Measurements from ENCODE around the gene RFX3.

The RFX3 gene

GRCh38 chr9:3528451-3528850 is 2.6 kb upstream of the RFX3 start:
- ATAC-seq (ENCODE audit: insufficient read depth, low read depth) (no peak), DNase-seq (peak; percentile 8)
- H2AFZ ChIP-seq (ENCODE audit: low read depth, low read length): no peak overlapping the region
- H3K9me3 ChIP-seq (ENCODE audit: insufficient read depth, low read length, severe bottlenecking): no peaks in the 10 kb centered on the region
- no peaks in the 10 kb centered on the region for H3K27me3 ChIP-seq (ENCODE audit: insufficient read depth, low read length, poor library complexity)
- peaks cover 2% of the 10 kb centered on the region; the same call in 1 of the 2 replicates for H3K36me3 ChIP-seq (ENCODE audit: insufficient read depth, low read length)
- TF ChIP-seq EZH2 (IDR thresholded peaks at IDR 0.05; ENCODE audit: borderline replicate concordance, low read depth, low read length, severe bottlenecking) (no peak), CTCF (IDR thresholded peaks at IDR 0.05; ENCODE audit: borderline replicate concordance, extremely low read depth, low read length, poor library complexity, severe bottlenecking) (no peak)
- H4K20me1 ChIP-seq (ENCODE audit: insufficient read depth, low read length): no peaks in the 10 kb centered on the region
- H3K4me1 ChIP-seq (ENCODE audit: insufficient read depth, low read length): peaks cover 30% of the 10 kb centered on the region
- peak overlapping the region; percentile 70 for H3K4me2 ChIP-seq (ENCODE audit: insufficient read depth, low read length)
- H3K9ac ChIP-seq (ENCODE audit: low read depth, low read length): 0 out of 2 replicates have a peak overlapping the region, but pooled peaks have one; percentile 16
- H3K79me2 ChIP-seq (ENCODE audit: insufficient read depth, low read length): peaks cover 49% of the 10 kb centered on the region
- 0 out of 2 replicates have a peak overlapping the region, but pooled peaks have one; percentile 52 for H3K27ac ChIP-seq (ENCODE audit: low read length)
- H3K4me3 ChIP-seq (ENCODE audit: low read depth in 1 of 2, low read length in 2 of 2): peak overlapping the region in 1 of 2 experiments; percentile 100; a peak in 2 of 4 replicates

GRCh38 chr9:3526997-3527940 is 1.5 kb upstream of the RFX3 start:
- peaks cover 61% of the 10 kb centered on the region for H3K79me2 ChIP-seq (ENCODE audit: insufficient read depth, low read length)
- no peak for DNase-seq

GRCh38 chr9:3526165-3526996 is 580 bp upstream of the RFX3 start:
- DNase-seq: peak; percentile 87
- ATAC-seq (ENCODE audit: insufficient read depth, low read depth): peak; percentile 71
- peaks cover 2% of the 10 kb centered on the region; the same call in 1 of the 2 replicates for H3K36me3 ChIP-seq (ENCODE audit: insufficient read depth, low read length)
- H3K27ac ChIP-seq (ENCODE audit: low read length): peak overlapping the region; percentile 100
- H3K9me3 ChIP-seq (ENCODE audit: insufficient read depth, low read length, severe bottlenecking): no peaks in the 10 kb centered on the region
- H3K79me2 ChIP-seq (ENCODE audit: insufficient read depth, low read length): peaks cover 68% of the 10 kb centered on the region
- no peaks in the 10 kb centered on the region for H4K20me1 ChIP-seq (ENCODE audit: insufficient read depth, low read length)
- TF ChIP-seq CTCF (IDR thresholded peaks at IDR 0.05; ENCODE audit: borderline replicate concordance, extremely low read depth, low read length, poor library complexity, severe bottlenecking) (peak; percentile 2), EZH2 (IDR thresholded peaks at IDR 0.05; ENCODE audit: borderline replicate concordance, low read depth, low read length, severe bottlenecking) (no peak)
- peak overlapping the region; percentile 80 for H3K4me2 ChIP-seq (ENCODE audit: insufficient read depth, low read length)
- H3K9ac ChIP-seq (ENCODE audit: low read depth, low read length): peak overlapping the region; percentile 97
- H3K27me3 ChIP-seq (ENCODE audit: insufficient read depth, low read length, poor library complexity): no peaks in the 10 kb centered on the region
- H3K4me1 ChIP-seq (ENCODE audit: insufficient read depth, low read length): peaks cover 51% of the 10 kb centered on the region
- peak overlapping the region; percentile 93 for H2AFZ ChIP-seq (ENCODE audit: low read depth, low read length)
- peak overlapping the region; percentile 39 to 100 for H3K4me3 ChIP-seq (ENCODE audit: low read depth in 1 of 2, low read length in 2 of 2)

More at GRCh38 chr9:3526997-3527940, 1.5 kb upstream of the RFX3 start:
- peak overlapping the region; percentile 100 for H3K27ac ChIP-seq (ENCODE audit: low read length)
- peak overlapping the region; percentile 97 for H3K9ac ChIP-seq (ENCODE audit: low read depth, low read length)
- H3K4me1 ChIP-seq (ENCODE audit: insufficient read depth, low read length): peaks cover 42% of the 10 kb centered on the region
- peak overlapping the region; percentile 13 for H2AFZ ChIP-seq (ENCODE audit: low read depth, low read length)
- H3K27me3 ChIP-seq (ENCODE audit: insufficient read depth, low read length, poor library complexity): no peaks in the 10 kb centered on the region
- peak overlapping the region; percentile 39 to 100; a peak in 3 of 4 replicates for H3K4me3 ChIP-seq (ENCODE audit: low read depth in 1 of 2, low read length in 2 of 2)
- H3K9me3 ChIP-seq (ENCODE audit: insufficient read depth, low read length, severe bottlenecking): no peaks in the 10 kb centered on the region
- peak overlapping the region; percentile 70 for H3K4me2 ChIP-seq (ENCODE audit: insufficient read depth, low read length)
- peak; percentile 10; the same call in 1 of the 3 replicates for ATAC-seq (ENCODE audit: insufficient read depth, low read depth)
- TF ChIP-seq CTCF (IDR thresholded peaks at IDR 0.05; ENCODE audit: borderline replicate concordance, extremely low read depth, low read length, poor library complexity, severe bottlenecking) (no peak), EZH2 (IDR thresholded peaks at IDR 0.05; ENCODE audit: borderline replicate concordance, low read depth, low read length, severe bottlenecking) (no peak)
- H3K36me3 ChIP-seq (ENCODE audit: insufficient read depth, low read length): peaks cover 2% of the 10 kb centered on the region; the same call in 1 of the 2 replicates
- H4K20me1 ChIP-seq (ENCODE audit: insufficient read depth, low read length): no peaks in the 10 kb centered on the region
